GM23338 (cell line): ENCODE measurements around the gene TESK2. TPM values are rescaled to one million over a fixed set of nuclear protein-coding genes. Genes with fewer than 3 reads are reported as not detected.
"Not testable (repeated sequence)": the region's sequence is repeated elsewhere in the genome, so short reads cannot be mapped to it uniquely, and the experiment has no call there.

ENCODE experiments used
- ATAC-seq: fragments of 200-7000 bp; cut with Tn5 transposase; 3 replicates; pipeline ENCODE4 v1.9.1; 2020
- DNase-seq: peaks from one replicate; pipeline ENCODE4 v3.0.0-alpha.2; 2015; ENCODE audit warnings: low spot score
- H2AFZ ChIP-seq: fragments of 200-600 bp; sonication (generic); 2 replicates; pipeline ENCODE4 v1.8.0; 2016; ENCODE audit warnings: antibody characterized with exemption, mild to moderate bottlenecking, moderate library complexity
- H3F3A ChIP-seq: fragments of 200-600 bp; sonication (generic); replicated peaks from 2 replicates; pipeline ENCODE4 v1.8.0; 2017; ENCODE audit warnings: antibody characterized with exemption, mixed run types, low read depth
- H3K27ac ChIP-seq: fragments of 200-600 bp; sonication (generic); 2 replicates; pipeline ENCODE4 v1.6.1; 2016; ENCODE audit warnings: low read depth
- H3K27me3 ChIP-seq: fragments of 200-600 bp; sonication (generic); 2 replicates; pipeline ENCODE4 v1.8.0; 2016; ENCODE audit warnings: mild to moderate bottlenecking, mixed run types, moderate library complexity; ENCODE audit not compliant: insufficient read depth
- H3K36me3 ChIP-seq: fragments of 200-600 bp; sonication (generic); 2 replicates; pipeline ENCODE4 v1.8.0; 2016; ENCODE audit warnings: mild to moderate bottlenecking; ENCODE audit not compliant: insufficient read depth
- H3K4me1 ChIP-seq: fragments of 200-600 bp; sonication (generic); 2 replicates; pipeline ENCODE4 v1.8.0; 2016; ENCODE audit warnings: mild to moderate bottlenecking, moderate library complexity; ENCODE audit not compliant: insufficient read depth
- H3K4me2 ChIP-seq: fragments of 200-600 bp; sonication (generic); 2 replicates; pipeline ENCODE4 v1.7.1; 2017; ENCODE audit warnings: mixed run types
- H3K4me3 ChIP-seq: fragments of 200-600 bp; sonication (generic); 2 replicates; pipeline ENCODE4 v1.6.1; 2016; ENCODE audit warnings: mixed run types
- H3K79me2 ChIP-seq: fragments of 200-600 bp; sonication (generic); replicated peaks from 2 replicates; pipeline ENCODE4 v1.8.0; 2017; ENCODE audit warnings: mild to moderate bottlenecking; ENCODE audit not compliant: insufficient read depth
- H3K9me2 ChIP-seq: fragments of 200-600 bp; sonication (generic); 2 replicates; pipeline ENCODE4 v1.8.0; 2017; ENCODE audit not compliant: insufficient read depth
- H4K20me1 ChIP-seq: fragments of 200-600 bp; sonication (generic); replicated peaks from 2 replicates; pipeline ENCODE4 v1.8.0; 2017; ENCODE audit warnings: mild to moderate bottlenecking; ENCODE audit not compliant: insufficient read depth
- H3K27ac Mint-ChIP-seq: 2 replicates; pipeline ENCODE4 v1.8.0; 2020; ENCODE audit warnings: inconsistent platforms, mild to moderate bottlenecking, moderate library complexity, mixed read lengths
- H3K27me3 Mint-ChIP-seq: 3 replicates; pipeline ENCODE4 v1.8.0; 2022; ENCODE audit warnings: low read depth, mild to moderate bottlenecking, moderate library complexity, mixed read lengths, inconsistent platforms; ENCODE audit not compliant: insufficient read depth, poor library complexity
- H3K36me3 Mint-ChIP-seq: 3 replicates; pipeline ENCODE4 v1.8.0; 2021; ENCODE audit warnings: low read depth, mild to moderate bottlenecking, inconsistent platforms, moderate library complexity, mixed read lengths
- H3K4me1 Mint-ChIP-seq: 3 replicates; pipeline ENCODE4 v1.8.0; 2020; ENCODE audit warnings: mild to moderate bottlenecking, inconsistent platforms, mixed read lengths
- H3K4me3 Mint-ChIP-seq: 3 replicates; pipeline ENCODE4 v1.8.0; 2021; ENCODE audit warnings: moderate library complexity, mild to moderate bottlenecking, inconsistent platforms, mixed read lengths
- H3K9me3 Mint-ChIP-seq: 3 replicates; pipeline ENCODE4 v1.8.0; 2020; ENCODE audit warnings: moderate library complexity, mild to moderate bottlenecking, inconsistent platforms, mixed read lengths
- CREB1 ChIP-seq: fragments of 250-450 bp; sonication (Bioruptor Pico); IDR thresholded peaks from 2 replicates; pipeline ENCODE4 v1.5.0; 2020; ENCODE audit warnings: low read depth, mild to moderate bottlenecking, moderate library complexity
- EZH2 ChIP-seq: fragments of 200-600 bp; sonication (generic); IDR thresholded peaks from one replicate; pipeline ENCODE4 v1.8.0; 2017; ENCODE audit warnings: antibody characterized with exemption, mild to moderate bottlenecking, low read depth; ENCODE audit not compliant: unreplicated experiment
- NANOG ChIP-seq: IDR thresholded peaks from 2 replicates; pipeline ENCODE4 v1.6.1; 2016; ENCODE audit warnings: antibody characterized with exemption, borderline replicate concordance
- POLR2AphosphoS5 ChIP-seq: IDR thresholded peaks from 2 replicates; pipeline ENCODE4 v1.6.1; 2016; ENCODE audit warnings: antibody characterized with exemption, low read depth
- STAT1 ChIP-seq: IDR thresholded peaks from one replicate; pipeline ENCODE4 v1.6.1; 2016; ENCODE audit warnings: antibody characterized with exemption; ENCODE audit not compliant: unreplicated experiment
- polyA plus RNA-seq: library from polyadenylated mRNA; unstranded; fragments of >200 nt; fragmentation: Nextera tagmentation; extraction: Ambion mirVana; gene quantifications from 2 replicates; pipeline ENCODE4 v1.2.1, GENCODE V29; 2016
- total RNA-seq: library from RNA; depleted of rRNA; stranded (reverse); fragments of >200 nt; shearing (Covaris generic); gene quantifications from 2 replicates; pipeline ENCODE4 v1.2.3, GENCODE V29; 2014
- TF ChIP-seq, protein P1 (sequence below): fragments of 250-450 bp; sonication (Bioruptor Pico); IDR thresholded peaks from 2 replicates; pipeline ENCODE4 v1.5.0; 2020; ENCODE audit warnings: mild to moderate bottlenecking, moderate library complexity
- TF ChIP-seq, protein P2 (sequence below): IDR thresholded peaks from one replicate; pipeline ENCODE4 v1.6.1; 2018; ENCODE audit warnings: antibody characterized with exemption; ENCODE audit not compliant: unreplicated experiment
- TF ChIP-seq, protein P3 (sequence below): IDR thresholded peaks from 2 replicates; pipeline ENCODE4 v1.6.1; 2016; ENCODE audit warnings: antibody characterized with exemption

The TESK2 gene
- total and polyA plus RNA-seq, 2 experiments from 2014 or later = 5.2 to 14.0 TPM

DNA sequence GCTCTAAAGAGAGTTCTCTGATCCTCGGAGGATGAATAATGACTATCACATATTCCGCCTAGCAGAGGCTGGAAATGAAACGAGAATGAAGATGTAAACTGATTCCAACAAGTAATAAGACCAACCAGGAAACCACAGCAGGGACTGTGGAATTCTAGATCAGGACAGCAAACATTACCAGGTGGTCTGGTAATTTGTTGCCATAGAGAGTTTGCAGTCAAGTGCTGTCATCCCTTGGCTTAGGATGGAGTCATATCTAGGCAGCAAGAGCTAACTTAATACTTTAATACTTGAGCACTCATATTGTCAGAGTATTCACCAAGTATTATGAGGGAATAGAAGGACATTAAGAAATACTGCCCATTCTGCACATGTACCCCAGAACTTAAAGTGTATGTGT is 105.7 kb downstream of the TESK2 start (continued):
- TF ChIP-seq, protein P1, sequence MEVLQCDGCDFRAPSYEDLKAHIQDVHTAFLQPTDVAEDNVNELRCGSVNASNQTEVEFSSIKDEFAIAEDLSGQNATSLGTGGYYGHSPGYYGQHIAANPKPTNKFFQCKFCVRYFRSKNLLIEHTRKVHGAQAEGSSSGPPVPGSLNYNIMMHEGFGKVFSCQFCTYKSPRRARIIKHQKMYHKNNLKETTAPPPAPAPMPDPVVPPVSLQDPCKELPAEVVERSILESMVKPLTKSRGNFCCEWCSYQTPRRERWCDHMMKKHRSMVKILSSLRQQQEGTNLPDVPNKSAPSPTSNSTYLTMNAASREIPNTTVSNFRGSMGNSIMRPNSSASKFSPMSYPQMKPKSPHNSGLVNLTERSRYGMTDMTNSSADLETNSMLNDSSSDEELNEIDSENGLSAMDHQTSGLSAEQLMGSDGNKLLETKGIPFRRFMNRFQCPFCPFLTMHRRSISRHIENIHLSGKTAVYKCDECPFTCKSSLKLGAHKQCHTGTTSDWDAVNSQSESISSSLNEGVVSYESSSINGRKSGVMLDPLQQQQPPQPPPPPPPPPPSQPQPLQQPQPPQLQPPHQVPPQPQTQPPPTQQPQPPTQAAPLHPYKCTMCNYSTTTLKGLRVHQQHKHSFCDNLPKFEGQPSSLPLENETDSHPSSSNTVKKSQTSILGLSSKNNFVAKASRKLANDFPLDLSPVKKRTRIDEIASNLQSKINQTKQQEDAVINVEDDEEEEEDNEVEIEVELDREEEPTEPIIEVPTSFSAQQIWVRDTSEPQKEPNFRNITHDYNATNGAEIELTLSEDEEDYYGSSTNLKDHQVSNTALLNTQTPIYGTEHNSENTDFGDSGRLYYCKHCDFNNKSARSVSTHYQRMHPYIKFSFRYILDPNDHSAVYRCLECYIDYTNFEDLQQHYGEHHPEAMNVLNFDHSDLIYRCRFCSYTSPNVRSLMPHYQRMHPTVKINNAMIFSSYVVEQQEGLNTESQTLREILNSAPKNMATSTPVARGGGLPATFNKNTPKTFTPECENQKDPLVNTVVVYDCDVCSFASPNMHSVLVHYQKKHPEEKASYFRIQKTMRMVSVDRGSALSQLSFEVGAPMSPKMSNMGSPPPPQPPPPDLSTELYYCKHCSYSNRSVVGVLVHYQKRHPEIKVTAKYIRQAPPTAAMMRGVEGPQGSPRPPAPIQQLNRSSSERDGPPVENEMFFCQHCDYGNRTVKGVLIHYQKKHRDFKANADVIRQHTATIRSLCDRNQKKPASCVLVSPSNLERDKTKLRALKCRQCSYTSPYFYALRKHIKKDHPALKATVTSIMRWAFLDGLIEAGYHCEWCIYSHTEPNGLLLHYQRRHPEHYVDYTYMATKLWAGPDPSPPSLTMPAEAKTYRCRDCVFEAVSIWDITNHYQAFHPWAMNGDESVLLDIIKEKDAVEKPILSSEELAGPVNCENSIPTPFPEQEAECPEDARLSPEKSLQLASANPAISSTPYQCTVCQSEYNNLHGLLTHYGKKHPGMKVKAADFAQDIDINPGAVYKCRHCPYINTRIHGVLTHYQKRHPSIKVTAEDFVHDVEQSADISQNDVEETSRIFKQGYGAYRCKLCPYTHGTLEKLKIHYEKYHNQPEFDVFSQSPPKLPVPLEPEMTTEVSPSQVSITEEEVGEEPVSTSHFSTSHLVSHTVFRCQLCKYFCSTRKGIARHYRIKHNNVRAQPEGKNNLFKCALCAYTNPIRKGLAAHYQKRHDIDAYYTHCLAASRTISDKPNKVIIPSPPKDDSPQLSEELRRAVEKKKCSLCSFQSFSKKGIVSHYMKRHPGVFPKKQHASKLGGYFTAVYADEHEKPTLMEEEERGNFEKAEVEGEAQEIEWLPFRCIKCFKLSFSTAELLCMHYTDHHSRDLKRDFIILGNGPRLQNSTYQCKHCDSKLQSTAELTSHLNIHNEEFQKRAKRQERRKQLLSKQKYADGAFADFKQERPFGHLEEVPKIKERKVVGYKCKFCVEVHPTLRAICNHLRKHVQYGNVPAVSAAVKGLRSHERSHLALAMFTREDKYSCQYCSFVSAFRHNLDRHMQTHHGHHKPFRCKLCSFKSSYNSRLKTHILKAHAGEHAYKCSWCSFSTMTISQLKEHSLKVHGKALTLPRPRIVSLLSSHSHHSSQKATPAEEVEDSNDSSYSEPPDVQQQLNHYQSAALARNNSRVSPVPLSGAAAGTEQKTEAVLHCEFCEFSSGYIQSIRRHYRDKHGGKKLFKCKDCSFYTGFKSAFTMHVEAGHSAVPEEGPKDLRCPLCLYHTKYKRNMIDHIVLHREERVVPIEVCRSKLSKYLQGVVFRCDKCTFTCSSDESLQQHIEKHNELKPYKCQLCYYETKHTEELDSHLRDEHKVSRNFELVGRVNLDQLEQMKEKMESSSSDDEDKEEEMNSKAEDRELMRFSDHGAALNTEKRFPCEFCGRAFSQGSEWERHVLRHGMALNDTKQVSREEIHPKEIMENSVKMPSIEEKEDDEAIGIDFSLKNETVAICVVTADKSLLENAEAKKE (CRISPR knock-in tag) = no peak
- TF ChIP-seq CREB1 = no peak
- no peak for TF ChIP-seq EZH2
- TF ChIP-seq POLR2AphosphoS5 = no peak
- TF ChIP-seq NANOG = no peak
- TF ChIP-seq, protein P2, sequence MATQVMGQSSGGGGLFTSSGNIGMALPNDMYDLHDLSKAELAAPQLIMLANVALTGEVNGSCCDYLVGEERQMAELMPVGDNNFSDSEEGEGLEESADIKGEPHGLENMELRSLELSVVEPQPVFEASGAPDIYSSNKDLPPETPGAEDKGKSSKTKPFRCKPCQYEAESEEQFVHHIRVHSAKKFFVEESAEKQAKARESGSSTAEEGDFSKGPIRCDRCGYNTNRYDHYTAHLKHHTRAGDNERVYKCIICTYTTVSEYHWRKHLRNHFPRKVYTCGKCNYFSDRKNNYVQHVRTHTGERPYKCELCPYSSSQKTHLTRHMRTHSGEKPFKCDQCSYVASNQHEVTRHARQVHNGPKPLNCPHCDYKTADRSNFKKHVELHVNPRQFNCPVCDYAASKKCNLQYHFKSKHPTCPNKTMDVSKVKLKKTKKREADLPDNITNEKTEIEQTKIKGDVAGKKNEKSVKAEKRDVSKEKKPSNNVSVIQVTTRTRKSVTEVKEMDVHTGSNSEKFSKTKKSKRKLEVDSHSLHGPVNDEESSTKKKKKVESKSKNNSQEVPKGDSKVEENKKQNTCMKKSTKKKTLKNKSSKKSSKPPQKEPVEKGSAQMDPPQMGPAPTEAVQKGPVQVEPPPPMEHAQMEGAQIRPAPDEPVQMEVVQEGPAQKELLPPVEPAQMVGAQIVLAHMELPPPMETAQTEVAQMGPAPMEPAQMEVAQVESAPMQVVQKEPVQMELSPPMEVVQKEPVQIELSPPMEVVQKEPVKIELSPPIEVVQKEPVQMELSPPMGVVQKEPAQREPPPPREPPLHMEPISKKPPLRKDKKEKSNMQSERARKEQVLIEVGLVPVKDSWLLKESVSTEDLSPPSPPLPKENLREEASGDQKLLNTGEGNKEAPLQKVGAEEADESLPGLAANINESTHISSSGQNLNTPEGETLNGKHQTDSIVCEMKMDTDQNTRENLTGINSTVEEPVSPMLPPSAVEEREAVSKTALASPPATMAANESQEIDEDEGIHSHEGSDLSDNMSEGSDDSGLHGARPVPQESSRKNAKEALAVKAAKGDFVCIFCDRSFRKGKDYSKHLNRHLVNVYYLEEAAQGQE = no peak
- no peak for TF ChIP-seq STAT1
- TF ChIP-seq, protein P3, sequence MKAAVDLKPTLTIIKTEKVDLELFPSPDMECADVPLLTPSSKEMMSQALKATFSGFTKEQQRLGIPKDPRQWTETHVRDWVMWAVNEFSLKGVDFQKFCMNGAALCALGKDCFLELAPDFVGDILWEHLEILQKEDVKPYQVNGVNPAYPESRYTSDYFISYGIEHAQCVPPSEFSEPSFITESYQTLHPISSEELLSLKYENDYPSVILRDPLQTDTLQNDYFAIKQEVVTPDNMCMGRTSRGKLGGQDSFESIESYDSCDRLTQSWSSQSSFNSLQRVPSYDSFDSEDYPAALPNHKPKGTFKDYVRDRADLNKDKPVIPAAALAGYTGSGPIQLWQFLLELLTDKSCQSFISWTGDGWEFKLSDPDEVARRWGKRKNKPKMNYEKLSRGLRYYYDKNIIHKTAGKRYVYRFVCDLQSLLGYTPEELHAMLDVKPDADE = no peak

DNA sequence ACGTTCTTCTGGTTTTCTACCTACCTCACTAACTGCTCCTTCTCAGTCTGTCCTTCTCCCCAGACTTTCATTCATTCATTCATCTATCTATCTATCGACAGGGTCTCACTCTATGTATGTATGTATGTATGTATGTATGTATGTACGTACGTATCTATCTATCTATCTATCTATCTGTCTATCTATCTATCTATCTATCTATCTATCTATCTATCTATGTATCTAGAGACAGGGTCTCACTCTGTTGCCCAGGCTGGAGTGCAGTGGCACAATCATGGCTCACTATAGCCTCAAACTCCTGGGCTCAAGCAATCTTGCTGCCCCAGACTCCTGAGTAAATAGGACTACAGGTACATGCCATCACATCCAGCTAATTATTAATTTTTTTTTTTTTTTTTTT is 106.8 kb downstream of the TESK2 start:
- H3K79me2 ChIP-seq, H3K27me3 Mint-ChIP-seq, H3F3A ChIP-seq, H3K36me3 ChIP-seq, H3K9me2 ChIP-seq, H3K4me2 ChIP-seq, H3K4me3 ChIP-seq, H3K9me3 Mint-ChIP-seq, H3K27ac Mint-ChIP-seq, H4K20me1 ChIP-seq, H3K4me1 Mint-ChIP-seq, H3K36me3 Mint-ChIP-seq, H3K27ac ChIP-seq, H2AFZ ChIP-seq, H3K4me1 ChIP-seq, H3K4me3 Mint-ChIP-seq, DNase-seq, H3K27me3 ChIP-seq, ATAC-seq: not testable (repeated sequence)
